GM03348 (cell line): Measurements from ENCODE around the gene TAF3.
"Not testable (repeated sequence)": the region's sequence is repeated elsewhere in the genome, so short reads cannot be mapped to it uniquely, and the experiment has no call there.

Experiments used
- DNase-seq: peaks from one replicate; pipeline ENCODE4 v3.0.0; 2012; ENCODE audit warnings: low spot score

TAF3 gene

GRCh38 chr10:7971949-7972348 is 153.6 kb downstream of the TAF3 start:
- DNase-seq = no peak

GRCh38 chr10:7972367-7972766 is 154.1 kb downstream of the TAF3 start:
- no peak for DNase-seq

DNA sequence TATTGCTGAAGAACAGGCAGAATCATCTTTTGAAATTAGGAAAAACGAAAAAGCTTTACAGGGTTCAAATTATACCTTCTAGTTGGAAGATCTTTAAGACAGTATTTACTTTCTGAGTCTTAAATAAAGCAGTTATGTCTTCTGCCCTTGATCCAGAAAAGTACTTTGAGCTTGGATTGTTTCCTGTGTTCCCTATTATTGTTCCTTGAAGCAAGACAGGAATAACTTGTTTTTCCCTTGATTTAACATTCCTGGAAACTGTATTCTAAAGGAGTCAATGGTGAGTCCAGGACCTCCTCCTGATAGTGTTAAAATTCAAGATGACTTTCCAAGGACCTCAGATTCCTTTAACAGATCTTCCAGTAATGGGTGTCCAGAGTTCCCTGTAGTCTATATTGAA is 161.9 kb downstream of the TAF3 start:
- no peak for DNase-seq

DNA sequence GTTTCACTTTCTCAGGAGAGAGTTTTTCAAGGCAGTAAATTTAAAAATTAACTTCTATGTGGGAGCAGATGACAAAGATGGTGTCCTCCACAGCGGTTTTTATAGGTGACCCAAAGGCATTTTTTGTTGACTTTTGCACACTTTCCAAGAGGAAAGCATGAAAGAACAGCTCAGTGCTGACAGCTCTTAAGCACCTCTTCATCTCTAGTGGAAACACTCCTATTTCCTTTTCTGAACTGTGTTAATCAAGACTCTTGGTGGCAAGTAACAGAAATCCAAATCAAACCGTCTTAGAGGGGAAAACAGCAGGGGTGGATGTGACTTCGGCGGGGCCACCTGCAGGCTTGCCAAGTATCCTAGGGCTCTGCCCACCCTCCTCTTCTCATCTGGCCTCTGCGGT is 164.4 kb downstream of the TAF3 start:
- no peak for DNase-seq

- DNase-seq = no peak
Measured at GRCh38 chr10:7984325-7984724, 166.0 kb downstream of the TAF3 start.

DNA sequence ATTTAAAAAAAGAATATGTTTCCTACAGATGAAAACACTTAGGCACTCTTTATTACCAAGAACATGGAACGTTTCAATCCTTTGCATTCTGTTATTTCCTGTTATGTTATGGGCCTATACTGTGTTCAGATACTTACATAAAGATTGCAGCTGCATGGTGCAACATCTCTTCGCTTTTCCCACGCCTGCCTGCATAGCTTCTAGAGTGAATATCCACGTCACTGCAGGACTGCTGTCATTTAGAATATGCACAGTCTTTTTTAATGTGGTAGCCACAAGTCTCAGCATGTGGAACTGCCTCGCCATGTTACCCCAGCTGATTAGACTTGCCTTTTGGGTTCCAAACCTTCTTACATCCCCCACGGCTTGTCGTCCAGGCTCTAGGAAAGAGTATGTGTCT is 166.6 kb downstream of the TAF3 start:
- DNase-seq = no peak

- DNase-seq = no peak
Measured at GRCh38 chr10:7986851-7987250, 168.5 kb downstream of the TAF3 start.

GRCh38 chr10:7988989-7989388 is 170.7 kb downstream of the TAF3 start:
- no peak for DNase-seq

- no peak for DNase-seq
Measured at GRCh38 chr10:7998831-7999230, 180.5 kb downstream of the TAF3 start.

DNA sequence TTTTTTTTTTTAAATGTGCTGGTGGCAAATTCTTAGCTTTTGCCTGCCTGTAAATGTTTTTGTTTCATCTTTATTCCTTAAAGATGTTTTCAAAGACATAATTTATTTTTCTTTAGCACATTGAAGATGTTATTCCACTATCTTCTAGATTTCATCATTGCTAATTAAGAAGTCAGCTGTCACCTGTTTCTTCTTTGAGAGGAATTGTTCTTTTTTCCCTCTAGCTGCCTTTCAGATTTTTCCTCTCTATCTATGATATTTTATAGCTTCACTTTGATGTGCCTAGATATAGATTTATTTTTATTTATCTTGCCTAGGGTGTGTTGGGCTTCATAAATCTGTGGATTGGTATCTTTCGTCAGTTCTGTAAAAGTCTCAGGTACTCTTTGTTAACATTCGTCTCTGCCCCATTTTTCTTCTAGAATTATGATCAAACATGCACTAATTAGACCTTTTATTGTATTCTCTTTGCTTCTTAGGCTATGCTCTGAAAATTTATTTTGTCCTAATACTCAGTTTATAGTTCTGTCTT is 186.2 kb downstream of the TAF3 start:
- no peak for DNase-seq

DNA sequence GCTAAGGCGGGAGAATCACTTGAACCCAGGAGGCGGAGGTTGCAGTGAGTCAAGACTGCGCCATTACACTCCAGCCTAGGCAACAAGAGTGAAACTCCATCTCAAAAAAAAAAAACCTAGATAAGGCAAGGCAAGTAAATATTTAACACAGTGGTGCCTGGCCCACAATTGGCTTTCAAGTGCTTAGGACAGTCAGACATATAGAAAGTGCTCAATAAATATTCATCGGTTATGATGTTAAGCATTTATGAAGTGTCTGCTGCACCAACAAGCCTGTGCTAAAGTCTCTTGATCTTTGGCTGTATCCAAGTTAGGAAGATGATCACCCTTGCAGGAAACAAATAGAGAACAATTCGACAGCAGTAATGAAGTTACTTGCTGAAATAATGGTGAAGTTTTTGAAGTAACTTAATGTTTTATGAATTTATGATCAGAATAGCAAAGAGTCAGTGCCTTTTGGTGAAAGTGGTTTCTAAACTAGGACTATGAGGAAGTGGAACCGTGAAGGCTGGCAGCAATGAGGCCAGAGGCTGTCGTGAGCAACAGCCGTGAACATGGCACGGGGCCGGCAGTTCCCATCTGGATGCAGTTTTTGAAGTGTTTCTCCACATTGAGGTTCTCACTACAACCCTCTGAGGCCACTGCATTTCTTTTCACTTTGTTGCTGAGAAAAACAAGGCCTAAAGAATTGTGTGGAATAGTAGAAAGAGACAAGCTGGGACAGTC is 188.1 kb downstream of the TAF3 start:
- peak; percentile 26 for DNase-seq

GRCh38 chr10:8009031-8009430 is 190.7 kb downstream of the TAF3 start:
- no peak for DNase-seq

GRCh38 chr10:8013006-8013405 is 194.7 kb downstream of the TAF3 start:
- DNase-seq = no peak

DNA sequence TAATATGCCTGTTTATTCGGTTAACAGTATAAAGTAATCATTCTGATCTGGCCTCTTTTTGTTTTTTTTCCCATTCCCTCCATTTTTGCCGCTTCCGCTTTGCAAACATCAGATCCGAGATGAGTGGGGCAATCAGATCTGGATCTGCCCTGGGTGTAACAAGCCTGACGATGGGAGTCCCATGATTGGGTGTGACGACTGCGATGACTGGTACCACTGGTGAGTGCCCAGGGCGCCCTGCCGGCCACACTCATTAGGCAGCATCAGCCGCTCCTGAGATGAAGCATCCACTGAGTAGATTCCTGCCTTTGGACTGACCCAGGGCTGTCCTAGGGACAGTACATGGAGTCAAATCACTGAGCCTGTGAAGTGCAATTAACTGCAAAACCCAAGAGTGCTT is 195.3 kb downstream of the TAF3 start:
- no peak for DNase-seq

- DNase-seq = no peak
Measured at GRCh38 chr10:8014649-8015048, 196.3 kb downstream of the TAF3 start.

GRCh38 chr10:8017277-8017676 is 199.0 kb downstream of the TAF3 start:
- peak; percentile 58 for DNase-seq

- DNase-seq = no peak
Measured at GRCh38 chr10:8023321-8023720, 205.0 kb downstream of the TAF3 start.

- no peak for DNase-seq
Measured at GRCh38 chr10:8023851-8024250, 205.5 kb downstream of the TAF3 start.

- DNase-seq = no peak
Measured at GRCh38 chr10:8026349-8027259, 208.3 kb downstream of the TAF3 start.

DNA sequence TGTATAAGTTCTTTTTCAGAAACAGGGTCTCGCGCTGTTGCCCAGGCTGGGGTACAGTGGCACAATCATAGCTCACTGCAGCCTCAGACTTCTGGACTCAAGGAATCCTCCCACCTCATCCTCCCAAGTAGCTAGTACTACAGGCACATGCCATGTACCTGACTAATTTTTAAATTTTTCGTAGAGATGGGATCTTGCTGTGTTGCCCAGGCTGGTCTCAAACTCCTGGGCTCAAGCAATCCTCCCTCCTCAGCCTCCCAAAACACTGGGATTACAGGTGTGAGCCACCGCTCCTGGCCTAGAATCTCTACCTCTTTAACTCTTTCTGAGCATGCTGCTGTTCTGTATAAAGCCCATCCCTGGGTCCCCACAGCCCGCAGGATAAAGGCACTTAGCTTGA is 212.9 kb downstream of the TAF3 start:
- DNase-seq = not testable (repeated sequence)

DNA sequence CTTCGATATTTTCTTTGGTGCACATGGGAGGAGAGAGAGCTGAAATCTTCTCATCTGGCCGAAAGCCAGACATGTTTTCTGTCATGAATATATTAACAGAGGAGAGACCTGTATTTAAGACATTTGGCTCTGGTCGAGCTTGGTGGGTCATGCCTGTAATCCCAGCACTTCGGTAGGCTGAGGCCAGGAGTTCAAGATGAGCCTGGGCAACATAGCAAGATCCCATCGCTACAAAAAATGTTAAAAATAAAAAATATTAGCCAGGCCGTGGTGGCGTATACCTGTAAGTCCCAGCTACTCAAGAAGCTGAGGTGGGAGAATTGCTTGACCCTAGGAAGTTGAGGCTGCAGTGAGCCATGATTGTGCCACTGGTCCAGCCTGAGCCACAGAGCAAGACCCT is 214.3 kb downstream of the TAF3 start:
- DNase-seq = no peak

DNA sequence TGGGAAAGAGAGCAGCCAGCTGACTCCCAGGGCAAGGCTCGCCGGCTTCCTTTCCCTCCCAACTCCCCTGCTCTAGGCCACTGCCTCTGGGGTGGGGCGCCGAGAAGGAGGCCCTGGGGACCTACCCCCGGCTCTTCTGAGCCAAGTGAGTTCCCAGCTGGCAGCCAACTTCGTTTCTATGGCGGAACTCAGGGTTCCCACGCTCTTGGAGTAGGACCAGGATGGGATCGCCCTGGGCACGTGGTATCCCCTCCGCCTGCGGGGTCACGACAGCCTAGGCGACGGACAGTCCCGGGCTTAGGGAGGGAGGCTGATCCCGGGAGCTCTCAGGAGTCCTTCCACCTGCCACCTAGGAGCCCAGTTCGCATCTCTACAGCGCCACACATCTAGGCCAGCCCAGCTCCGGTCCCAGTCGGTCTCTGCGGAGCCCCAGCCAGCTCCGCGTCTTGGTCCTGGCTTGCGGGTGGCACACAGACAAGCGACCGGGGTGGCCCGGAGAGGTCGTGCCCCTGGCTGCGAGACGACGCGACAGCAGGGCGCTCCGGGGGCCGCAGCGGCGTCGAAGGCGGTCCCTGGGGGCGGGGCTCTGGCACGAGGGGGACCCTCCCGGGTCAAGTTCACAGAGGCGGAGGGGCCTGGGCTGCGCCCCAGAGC is 215.6 kb downstream of the TAF3 start:
- no peak for DNase-seq
